SU-DHL-6 (cell line): ENCODE results near the gene UPK1A.

Source experiments
- H2AFZ ChIP-seq: fragments of 200-600 bp; sonication (generic); 2 replicates; pipeline ENCODE4 v1.6.1; 2014; ENCODE audit warnings: low read depth, mild to moderate bottlenecking, moderate library complexity, mixed read lengths, antibody characterized with exemption, low read length; ENCODE audit not compliant: severe bottlenecking
- H3F3A ChIP-seq: fragments of 200-600 bp; shearing (Covaris generic); 2 replicates; pipeline ENCODE4 v1.6.0; 2016; ENCODE audit warnings: antibody characterized with exemption, mild to moderate bottlenecking; ENCODE audit not compliant: insufficient read depth
- H3K27ac ChIP-seq: fragments of 200-600 bp; sonication (generic); 2 replicates; pipeline ENCODE4 v1.5.1; 2016; ENCODE audit warnings: low read depth, mild to moderate bottlenecking, low read length, moderate library complexity, mixed read lengths
- H3K27me3 ChIP-seq: fragments of 200-600 bp; sonication (generic), shearing (Covaris generic); 2 replicates; pipeline ENCODE4 v1.6.0; 2014; ENCODE audit warnings: mild to moderate bottlenecking, low read length
- H3K36me3 ChIP-seq: fragments of 200-600 bp; sonication (generic); 2 replicates; pipeline ENCODE4 v1.6.1; 2014; ENCODE audit warnings: mild to moderate bottlenecking, low read length, mixed read lengths
- H3K4me2 ChIP-seq: fragments of 300-600, 200-600 bp; shearing (Covaris generic), sonication (generic); 2 replicates; pipeline ENCODE4 v1.6.0; 2014; ENCODE audit warnings: low read length, low read depth, mild to moderate bottlenecking; ENCODE audit not compliant: poor library complexity, severe bottlenecking
- H3K4me3 ChIP-seq: fragments of 200-600 bp; sonication (generic); 2 replicates; pipeline ENCODE4 v1.5.1; 2014; ENCODE audit warnings: antibody characterized with exemption, low read length, mild to moderate bottlenecking, mixed read lengths; ENCODE audit not compliant: insufficient read depth, poor library complexity, severe bottlenecking
- H3K79me2 ChIP-seq: fragments of 200-600 bp; sonication (generic); 2 replicates; pipeline ENCODE4 v1.6.1; 2014; ENCODE audit warnings: mild to moderate bottlenecking, low read length, moderate library complexity; ENCODE audit not compliant: insufficient read depth
- H3K9ac ChIP-seq: fragments of 200-600 bp; sonication (generic); 2 replicates; pipeline ENCODE4 v1.7.0; 2014; ENCODE audit warnings: mild to moderate bottlenecking, low read length
- H3K9me2 ChIP-seq: fragments of 200-600 bp; sonication (generic); replicated peaks from 2 replicates; pipeline ENCODE4 v1.6.1; 2014; ENCODE audit warnings: low read length; ENCODE audit not compliant: insufficient read depth
- H3K9me3 ChIP-seq: fragments of 200-600 bp; sonication (generic); 2 replicates; pipeline ENCODE4 v1.6.1; 2014; ENCODE audit warnings: low read length, mixed read lengths; ENCODE audit not compliant: insufficient read depth
- H4K20me1 ChIP-seq: fragments of 200-600 bp; sonication (generic); 2 replicates; pipeline ENCODE4 v1.6.1; 2014; ENCODE audit warnings: low read depth, mild to moderate bottlenecking, antibody characterized with exemption, low read length, moderate library complexity, mixed read lengths
- CTCF ChIP-seq: fragments of 200-600 bp; sonication (generic); IDR thresholded peaks from one replicate; pipeline ENCODE4 v1.5.1; 2017; ENCODE audit warnings: antibody characterized with exemption, mild to moderate bottlenecking, low read length, moderate library complexity; ENCODE audit not compliant: insufficient read depth, poor library complexity, severe bottlenecking
- EZH2phosphoT487 ChIP-seq: fragments of 200-600 bp; sonication (generic), shearing (Covaris generic); conservative IDR thresholded peaks from 2 replicates; pipeline ENCODE4 v1.6.1; 2018; ENCODE audit warnings: mild to moderate bottlenecking, antibody characterized with exemption, low read length, moderate library complexity, mixed read lengths

The UPK1A gene

DNA sequence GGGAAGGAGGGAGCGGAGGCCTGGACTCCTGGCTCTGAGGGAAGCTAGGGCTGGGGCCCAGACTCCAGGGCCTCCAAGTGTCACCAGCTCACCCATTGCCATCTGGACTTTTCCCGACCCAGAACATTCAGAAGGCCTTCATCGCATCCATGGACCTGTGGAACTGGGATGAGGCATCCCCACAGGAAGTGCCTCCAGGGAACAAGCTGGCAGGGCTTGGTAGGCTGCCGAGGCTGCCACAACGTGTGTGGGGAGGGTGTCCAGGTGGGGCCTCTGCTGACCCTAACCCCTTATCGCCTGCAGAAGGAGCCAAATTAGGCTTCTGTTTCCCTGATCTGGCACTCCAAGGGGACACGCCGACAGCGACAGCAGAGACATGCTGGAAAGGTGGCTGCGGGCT is 24.0 kb upstream of the UPK1A start:
- TF ChIP-seq CTCF (no peak), EZH2phosphoT487 (no peak)
- Histone ChIP-seq H3K27ac (no peak overlapping the region), H2AFZ (no peak overlapping the region), H3K9ac (no peak overlapping the region), H3K4me2 (peak overlapping the region; percentile 91), H4K20me1 (no peaks in the 10 kb centered on the region), H3K79me2 (no peaks in the 10 kb centered on the region), H3K9me3 (no peaks in the 10 kb centered on the region), H3K27me3 (no peaks in the 10 kb centered on the region), H3F3A (peaks cover 27% of the 10 kb centered on the region), H3K36me3 (no peaks in the 10 kb centered on the region), H3K9me2 (no peaks in the 10 kb centered on the region), H3K4me3 (no peak overlapping the region)

DNA sequence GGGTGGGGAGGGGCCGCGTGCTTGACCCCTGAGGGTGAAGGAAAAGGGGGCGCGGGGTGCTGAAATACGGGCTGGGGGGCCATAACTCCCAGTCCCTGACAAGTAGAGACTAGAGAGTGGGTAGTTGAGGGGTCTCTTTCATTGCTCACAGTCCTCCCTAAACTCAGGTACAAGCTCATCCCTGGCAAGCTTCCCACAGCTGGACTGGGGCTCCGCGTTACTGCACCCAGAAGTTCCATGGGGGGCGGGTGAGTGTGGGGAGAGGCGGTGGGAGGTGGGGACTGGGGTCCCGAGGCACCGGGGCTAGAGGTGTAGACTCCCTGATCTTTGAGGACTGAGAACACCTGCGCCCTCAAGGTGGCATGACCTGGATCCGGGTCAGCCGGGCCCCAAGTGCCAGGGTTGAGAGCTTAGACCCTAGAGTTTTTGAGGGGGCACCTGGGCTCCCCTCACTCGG is 23.5 kb upstream of the UPK1A start:
- Histone ChIP-seq H2AFZ (peak overlapping the region; percentile 75), H3K9me2 (no peaks in the 10 kb centered on the region), H3F3A (peaks cover 27% of the 10 kb centered on the region), H3K4me3 (peak overlapping the region; percentile 61), H3K4me2 (peak overlapping the region; percentile 91), H3K9me3 (no peaks in the 10 kb centered on the region), H4K20me1 (no peaks in the 10 kb centered on the region), H3K36me3 (no peaks in the 10 kb centered on the region), H3K27ac (0 out of 2 replicates have a peak overlapping the region, but pooled peaks have one; percentile 70), H3K9ac (peak overlapping the region; percentile 65), H3K79me2 (no peaks in the 10 kb centered on the region), H3K27me3 (no peaks in the 10 kb centered on the region)
- no peak for TF ChIP-seq EZH2phosphoT487
- TF ChIP-seq CTCF, result no peak

DNA sequence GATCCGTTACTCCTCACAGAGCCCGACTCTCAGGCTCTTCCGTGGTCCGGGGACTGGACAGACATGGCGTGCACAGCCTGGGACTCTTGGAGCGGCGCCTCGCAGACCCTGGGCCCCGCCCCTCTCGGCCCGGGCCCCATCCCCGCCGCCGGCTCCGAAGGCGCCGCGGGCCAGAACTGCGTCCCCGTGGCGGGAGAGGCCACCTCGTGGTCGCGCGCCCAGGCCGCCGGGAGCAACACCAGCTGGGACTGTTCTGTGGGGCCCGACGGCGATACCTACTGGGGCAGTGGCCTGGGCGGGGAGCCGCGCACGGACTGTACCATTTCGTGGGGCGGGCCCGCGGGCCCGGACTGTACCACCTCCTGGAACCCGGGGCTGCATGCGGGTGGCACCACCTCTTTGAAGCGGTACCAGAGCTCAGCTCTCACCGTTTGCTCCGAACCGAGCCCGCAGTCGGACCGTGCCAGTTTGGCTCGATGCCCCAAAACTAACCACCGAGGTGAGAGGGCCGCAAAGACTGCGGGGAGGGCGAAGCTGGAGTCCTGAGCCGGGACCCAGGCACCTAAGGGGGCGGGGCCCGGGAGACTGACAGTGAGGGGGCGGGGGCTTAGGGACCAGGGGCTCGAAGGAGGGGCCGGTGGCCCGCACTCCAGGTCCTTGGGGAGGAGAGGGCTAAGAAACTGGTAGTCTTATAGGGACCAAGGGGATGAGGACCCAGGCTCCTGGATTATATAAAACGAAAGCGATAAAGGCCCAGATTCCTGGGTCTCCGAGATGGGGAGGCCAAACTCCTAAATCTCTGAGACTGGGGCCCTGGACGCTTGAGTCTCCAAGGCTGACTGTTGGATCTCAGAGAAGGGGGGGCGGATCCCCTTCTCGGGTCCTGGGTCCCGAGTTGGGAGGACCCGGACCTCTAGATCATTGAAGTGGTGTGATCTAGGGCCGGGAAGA is 22.8 kb upstream of the UPK1A start:
- Histone ChIP-seq H2AFZ (peak overlapping the region; percentile 75), H4K20me1 (no peaks in the 10 kb centered on the region), H3K4me2 (peak overlapping the region; percentile 91), H3K27me3 (no peaks in the 10 kb centered on the region), H3F3A (peaks cover 27% of the 10 kb centered on the region), H3K9me3 (no peaks in the 10 kb centered on the region), H3K9me2 (no peaks in the 10 kb centered on the region), H3K9ac (peak overlapping the region; percentile 65), H3K79me2 (peaks cover 4% of the 10 kb centered on the region), H3K27ac (peak overlapping the region; percentile 70), H3K4me3 (peak overlapping the region; percentile 61), H3K36me3 (no peaks in the 10 kb centered on the region)
- TF ChIP-seq CTCF, result no peak
- no peak for TF ChIP-seq EZH2phosphoT487
